PC-3 (cell line): ENCODE measurements around the gene FBLN1.

ENCODE experiments used
- EZH2 ChIP-seq: fragments of 300-600 bp; sonication (generic); IDR thresholded peaks from one replicate; pipeline ENCODE4 v1.6.1; 2017; ENCODE audit warnings: antibody characterized with exemption, mild to moderate bottlenecking, low read length; ENCODE audit not compliant: unreplicated experiment
- EZH2phosphoT487 ChIP-seq: fragments of 300-600 bp; sonication (generic); IDR thresholded peaks from 2 replicates; pipeline ENCODE4 v1.6.1; 2018; ENCODE audit warnings: mild to moderate bottlenecking, antibody characterized with exemption, low read length, borderline replicate concordance
- TF ChIP-seq, protein P1 (sequence below): fragments of 300-600 bp; sonication (generic); conservative IDR thresholded peaks from 2 replicates; pipeline ENCODE4 v1.5.1; 2017; ENCODE audit warnings: antibody characterized with exemption, low read depth, mild to moderate bottlenecking, low read length

GRCh38 chr22:45549762-45550378 lies 47.2 kb downstream of the FBLN1 start:
- TF ChIP-seq, protein P1, sequence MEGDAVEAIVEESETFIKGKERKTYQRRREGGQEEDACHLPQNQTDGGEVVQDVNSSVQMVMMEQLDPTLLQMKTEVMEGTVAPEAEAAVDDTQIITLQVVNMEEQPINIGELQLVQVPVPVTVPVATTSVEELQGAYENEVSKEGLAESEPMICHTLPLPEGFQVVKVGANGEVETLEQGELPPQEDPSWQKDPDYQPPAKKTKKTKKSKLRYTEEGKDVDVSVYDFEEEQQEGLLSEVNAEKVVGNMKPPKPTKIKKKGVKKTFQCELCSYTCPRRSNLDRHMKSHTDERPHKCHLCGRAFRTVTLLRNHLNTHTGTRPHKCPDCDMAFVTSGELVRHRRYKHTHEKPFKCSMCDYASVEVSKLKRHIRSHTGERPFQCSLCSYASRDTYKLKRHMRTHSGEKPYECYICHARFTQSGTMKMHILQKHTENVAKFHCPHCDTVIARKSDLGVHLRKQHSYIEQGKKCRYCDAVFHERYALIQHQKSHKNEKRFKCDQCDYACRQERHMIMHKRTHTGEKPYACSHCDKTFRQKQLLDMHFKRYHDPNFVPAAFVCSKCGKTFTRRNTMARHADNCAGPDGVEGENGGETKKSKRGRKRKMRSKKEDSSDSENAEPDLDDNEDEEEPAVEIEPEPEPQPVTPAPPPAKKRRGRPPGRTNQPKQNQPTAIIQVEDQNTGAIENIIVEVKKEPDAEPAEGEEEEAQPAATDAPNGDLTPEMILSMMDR = no peak
- TF ChIP-seq EZH2 = no peak
- TF ChIP-seq EZH2phosphoT487 = no peak
